Activated CD4-positive, alpha-beta T cell treated with anti-CD3 and anti-CD28 coated beads, Interleukin-2, amount 10 ng/mL, durations not matched to agents 24 days and 14 days (primary cell): ENCODE measurements around the gene MYLK4. TPM values are rescaled to one million over a fixed set of nuclear protein-coding genes. Genes with fewer than 3 reads are reported as not detected.
A peak's percentile ranks its signal among the peaks of the same experiment; 100 is the strongest.

Source experiments
- DNase-seq: peaks from one replicate; pipeline ENCODE4 v3.0.0; 2022
- H3K27ac Mint-ChIP-seq: one replicate; pipeline ENCODE4 v1.8.0; 2022; ENCODE audit warnings: mild to moderate bottlenecking, mixed read lengths
- H3K27me3 Mint-ChIP-seq: one replicate; pipeline ENCODE4 v1.8.0; 2022; ENCODE audit warnings: mixed read lengths
- H3K36me3 Mint-ChIP-seq: one replicate; pipeline ENCODE4 v1.8.0; 2022; ENCODE audit warnings: low read depth, mild to moderate bottlenecking, mixed read lengths
- H3K4me1 Mint-ChIP-seq: one replicate; pipeline ENCODE4 v1.8.0; 2021; ENCODE audit warnings: mixed read lengths
- H3K4me3 Mint-ChIP-seq: one replicate; pipeline ENCODE4 v1.8.0; 2022; ENCODE audit warnings: mild to moderate bottlenecking, moderate library complexity, mixed read lengths
- H3K9me3 Mint-ChIP-seq: one replicate; pipeline ENCODE4 v1.8.0; 2021; ENCODE audit warnings: mixed read lengths
- intact Hi-C: fragments of 100-400 bp; cut with micrococcal nuclease; formaldehyde crosslinking; loops from one replicate; pipeline ENCODE4 v1.15.1; 2023
- total RNA-seq: library from RNA; stranded (reverse); gene quantifications from 2 replicates; pipeline ENCODE4 v1.2.3, GENCODE V29; 2022

MYLK4 gene
- total RNA-seq, 1 donor from 2014 or later, result 0.14 TPM

- Mint-ChIP-seq H3K9me3 (no peaks in the 10 kb centered on the region), H3K4me3 (peak overlapping the region; percentile 76), H3K36me3 (no peaks in the 10 kb centered on the region), H3K4me1 (peaks cover 5% of the 10 kb centered on the region), H3K27me3 (peaks cover 39% of the 10 kb centered on the region), H3K27ac (no peak overlapping the region)
- intact Hi-C loops, result loop anchor here (1.0 to 10.0 kb wide), 6 partner anchors 186 to 1038 kb away; no protein-coding TSS in a partner anchor
- peak; percentile 95 for DNase-seq
Observed at GRCh38 chr6:2634139-2634964, 116.4 kb downstream of the MYLK4 start.

GRCh38 chr6:2633736-2634135, 117.0 kb downstream of the MYLK4 start:
- H3K9me3 Mint-ChIP-seq, result no peaks in the 10 kb centered on the region
- DNase-seq, result no peak
- intact Hi-C loops, result loop anchor here (1.0 to 10.0 kb wide), 6 partner anchors 185 to 1037 kb away; no protein-coding TSS in a partner anchor
- peak overlapping the region; percentile 47 for H3K4me3 Mint-ChIP-seq
- peaks cover 39% of the 10 kb centered on the region for H3K27me3 Mint-ChIP-seq
- H3K27ac Mint-ChIP-seq, result no peak overlapping the region
- H3K4me1 Mint-ChIP-seq, result peaks cover 5% of the 10 kb centered on the region
- no peaks in the 10 kb centered on the region for H3K36me3 Mint-ChIP-seq

- no peak for DNase-seq
- Mint-ChIP-seq H3K4me3 (no peak overlapping the region), H3K27ac (no peak overlapping the region), H3K36me3 (no peaks in the 10 kb centered on the region), H3K4me1 (peaks cover 5% of the 10 kb centered on the region), H3K9me3 (no peaks in the 10 kb centered on the region), H3K27me3 (peaks cover 42% of the 10 kb centered on the region)
- intact Hi-C loops, result loop anchor here (10.0 kb wide), 2 partner anchors 438 to 518 kb away; no protein-coding TSS in a partner anchor
Observed at GRCh38 chr6:2632976-2633584, 117.6 kb downstream of the MYLK4 start.

DNA sequence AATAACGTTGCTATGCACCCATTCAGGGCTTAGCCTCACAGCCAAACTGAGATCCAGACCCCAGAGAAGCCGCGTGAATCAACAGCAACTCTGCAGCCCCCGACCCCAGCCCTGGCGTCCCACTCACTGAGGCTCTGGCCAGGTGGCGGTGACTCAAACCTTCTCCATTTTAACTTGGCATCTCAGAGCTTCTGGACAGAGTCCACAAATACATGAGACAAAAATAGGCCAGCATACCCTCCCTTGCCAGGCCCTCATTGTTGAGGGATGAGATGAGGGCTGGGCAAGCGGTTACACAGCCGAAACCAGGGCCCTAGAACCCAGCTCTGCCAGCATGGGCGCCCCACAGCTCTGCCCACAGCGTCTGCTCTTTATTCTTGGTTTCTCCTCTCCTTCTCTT, 118.4 kb downstream of the MYLK4 start:
- Mint-ChIP-seq H3K4me3 (no peak overlapping the region), H3K9me3 (no peaks in the 10 kb centered on the region), H3K27ac (no peak overlapping the region), H3K27me3 (peaks cover 47% of the 10 kb centered on the region), H3K36me3 (no peaks in the 10 kb centered on the region), H3K4me1 (peaks cover 5% of the 10 kb centered on the region)
- DNase-seq, result no peak
- intact Hi-C loops, result loop anchor here (10.0 kb wide), 2 partner anchors 438 to 518 kb away; no protein-coding TSS in a partner anchor

DNA sequence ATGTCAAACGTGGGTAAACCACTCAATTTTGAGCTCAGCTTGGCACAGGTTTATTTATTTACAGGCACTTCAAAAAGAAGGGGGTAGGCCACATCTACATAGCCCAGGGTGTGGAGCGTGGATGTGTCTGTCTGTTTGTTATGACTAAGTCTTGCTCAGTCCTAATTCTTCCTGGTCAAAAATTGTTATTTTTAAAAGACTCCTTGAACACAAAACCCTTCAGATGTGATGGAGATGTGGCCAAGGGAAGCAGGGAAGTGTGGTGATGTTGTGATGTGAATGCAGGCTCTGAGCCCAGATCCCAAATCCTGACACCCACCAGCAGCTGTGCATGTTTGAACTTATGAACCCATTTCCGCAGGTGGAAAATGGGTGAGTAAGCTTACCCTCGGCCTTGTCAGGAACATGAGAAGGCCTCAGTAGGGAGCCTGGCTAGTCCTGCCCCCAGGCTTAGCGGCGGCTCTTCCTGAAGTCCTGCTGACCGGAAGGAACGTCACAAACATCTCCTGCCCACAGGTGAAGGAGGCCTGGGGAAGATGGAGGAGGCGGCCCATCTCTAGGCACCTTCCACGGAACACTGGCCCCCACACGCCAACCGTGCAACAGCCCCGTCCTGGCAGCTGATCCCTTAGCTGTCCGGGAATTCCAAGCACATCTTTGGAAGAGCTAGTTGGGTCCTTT, 119.7 kb downstream of the MYLK4 start:
- intact Hi-C loops, result loop anchor here (10.0 kb wide), 2 partner anchors 436 to 516 kb away; no protein-coding TSS in a partner anchor
- Mint-ChIP-seq H3K9me3 (no peaks in the 10 kb centered on the region), H3K27me3 (peaks cover 39% of the 10 kb centered on the region), H3K27ac (no peak overlapping the region), H3K36me3 (no peaks in the 10 kb centered on the region), H3K4me1 (peaks cover 5% of the 10 kb centered on the region), H3K4me3 (no peak overlapping the region)
- no peak for DNase-seq

- peaks cover 38% of the 10 kb centered on the region for H3K27me3 Mint-ChIP-seq
- H3K9me3 Mint-ChIP-seq, result no peaks in the 10 kb centered on the region
- DNase-seq, result no peak
- no peaks in the 10 kb centered on the region for H3K36me3 Mint-ChIP-seq
- H3K4me1 Mint-ChIP-seq, result peaks cover 5% of the 10 kb centered on the region
- H3K4me3 Mint-ChIP-seq, result no peak overlapping the region
- no peak overlapping the region for H3K27ac Mint-ChIP-seq
- intact Hi-C loops, result loop anchor here (10.0 kb wide), 2 partner anchors 436 to 516 kb away; no protein-coding TSS in a partner anchor
Observed at GRCh38 chr6:2630359-2630758, 120.4 kb downstream of the MYLK4 start.

DNA sequence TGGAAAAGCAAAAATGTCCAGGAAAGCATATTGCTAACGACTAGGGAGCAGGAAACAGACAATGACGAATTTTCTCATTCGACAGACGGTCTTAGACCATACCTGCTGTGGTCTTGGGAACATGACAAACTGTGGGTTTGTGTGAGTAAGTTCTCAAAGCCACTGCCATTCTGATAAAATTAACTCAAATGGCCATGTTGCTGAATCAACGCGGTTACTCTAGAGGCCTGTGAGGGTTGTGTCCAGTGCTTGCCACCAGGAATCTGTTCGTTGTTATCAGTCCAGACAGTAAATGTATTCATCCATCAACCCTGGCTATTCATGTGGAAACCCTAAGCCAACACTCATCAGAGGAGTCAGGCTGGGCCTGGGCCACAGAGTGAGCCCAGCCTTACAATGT, 124.3 kb downstream of the MYLK4 start:
- H3K9me3 Mint-ChIP-seq, result no peaks in the 10 kb centered on the region
- no peaks in the 10 kb centered on the region for H3K36me3 Mint-ChIP-seq
- no peak overlapping the region for H3K27ac Mint-ChIP-seq
- peaks cover 24% of the 10 kb centered on the region for H3K27me3 Mint-ChIP-seq
- DNase-seq, result no peak
- H3K4me1 Mint-ChIP-seq, result no peaks in the 10 kb centered on the region
- no peak overlapping the region for H3K4me3 Mint-ChIP-seq
- intact Hi-C loops, result no loop called here

- Mint-ChIP-seq H3K4me3 (no peak overlapping the region), H3K36me3 (no peaks in the 10 kb centered on the region), H3K4me1 (no peaks in the 10 kb centered on the region), H3K9me3 (no peaks in the 10 kb centered on the region), H3K27ac (no peak overlapping the region), H3K27me3 (peaks cover 20% of the 10 kb centered on the region)
- intact Hi-C loops, result no loop called here
- no peak for DNase-seq
Observed at GRCh38 chr6:2625581-2625980, 125.1 kb downstream of the MYLK4 start.

GRCh38 chr6:2624177-2624576, 126.5 kb downstream of the MYLK4 start:
- Mint-ChIP-seq H3K36me3 (no peaks in the 10 kb centered on the region), H3K27ac (no peak overlapping the region), H3K9me3 (no peaks in the 10 kb centered on the region), H3K4me1 (no peaks in the 10 kb centered on the region), H3K4me3 (no peak overlapping the region), H3K27me3 (peaks cover 26% of the 10 kb centered on the region)
- no peak for DNase-seq
- intact Hi-C loops, result no loop called here

- Mint-ChIP-seq H3K4me1 (no peaks in the 10 kb centered on the region), H3K36me3 (no peaks in the 10 kb centered on the region), H3K27me3 (peaks cover 23% of the 10 kb centered on the region), H3K4me3 (no peak overlapping the region), H3K27ac (no peak overlapping the region), H3K9me3 (no peaks in the 10 kb centered on the region)
- intact Hi-C loops, result no loop called here
- no peak for DNase-seq
Observed at GRCh38 chr6:2623295-2623694, 127.4 kb downstream of the MYLK4 start.

DNA sequence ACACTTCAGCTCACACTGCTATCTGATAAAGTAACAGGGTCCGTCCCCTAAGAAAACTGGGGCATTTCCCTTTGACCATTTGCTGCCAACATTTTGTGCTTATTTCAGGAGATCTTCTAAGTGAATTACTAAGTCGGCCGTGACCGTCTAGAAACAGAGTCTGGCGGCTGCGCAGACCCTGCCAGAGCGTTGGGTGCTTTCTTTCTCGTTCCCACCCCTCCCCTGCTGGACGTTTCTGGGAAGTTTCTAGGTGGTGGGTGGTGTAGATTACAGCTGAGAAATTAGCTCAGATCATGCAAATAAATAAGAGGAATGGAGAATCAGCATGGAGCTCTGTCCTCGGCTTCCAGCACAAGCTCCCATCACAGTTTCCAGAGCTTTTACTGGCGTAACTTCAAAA, 128.1 kb downstream of the MYLK4 start:
- no peak overlapping the region for H3K4me3 Mint-ChIP-seq
- H3K4me1 Mint-ChIP-seq, result no peaks in the 10 kb centered on the region
- no peak overlapping the region for H3K27ac Mint-ChIP-seq
- intact Hi-C loops, result no loop called here
- DNase-seq, result no peak
- no peaks in the 10 kb centered on the region for H3K36me3 Mint-ChIP-seq
- H3K27me3 Mint-ChIP-seq, result peaks cover 21% of the 10 kb centered on the region
- no peaks in the 10 kb centered on the region for H3K9me3 Mint-ChIP-seq

- H3K4me3 Mint-ChIP-seq, result no peak overlapping the region
- H3K9me3 Mint-ChIP-seq, result no peaks in the 10 kb centered on the region
- H3K27me3 Mint-ChIP-seq, result peaks cover 20% of the 10 kb centered on the region
- DNase-seq, result no peak
- no peaks in the 10 kb centered on the region for H3K4me1 Mint-ChIP-seq
- H3K27ac Mint-ChIP-seq, result no peak overlapping the region
- intact Hi-C loops, result no loop called here
- no peaks in the 10 kb centered on the region for H3K36me3 Mint-ChIP-seq
Observed at GRCh38 chr6:2619651-2620050, 131.1 kb downstream of the MYLK4 start.

- no peaks in the 10 kb centered on the region for H3K36me3 Mint-ChIP-seq
- no peaks in the 10 kb centered on the region for H3K4me1 Mint-ChIP-seq
- peaks cover 4% of the 10 kb centered on the region for H3K9me3 Mint-ChIP-seq
- intact Hi-C loops, result no loop called here
- H3K27me3 Mint-ChIP-seq, result peaks cover 29% of the 10 kb centered on the region
- no peak overlapping the region for H3K27ac Mint-ChIP-seq
- H3K4me3 Mint-ChIP-seq, result no peak overlapping the region
- no peak for DNase-seq
Observed at GRCh38 chr6:2617729-2618128, 133.0 kb downstream of the MYLK4 start.

DNA sequence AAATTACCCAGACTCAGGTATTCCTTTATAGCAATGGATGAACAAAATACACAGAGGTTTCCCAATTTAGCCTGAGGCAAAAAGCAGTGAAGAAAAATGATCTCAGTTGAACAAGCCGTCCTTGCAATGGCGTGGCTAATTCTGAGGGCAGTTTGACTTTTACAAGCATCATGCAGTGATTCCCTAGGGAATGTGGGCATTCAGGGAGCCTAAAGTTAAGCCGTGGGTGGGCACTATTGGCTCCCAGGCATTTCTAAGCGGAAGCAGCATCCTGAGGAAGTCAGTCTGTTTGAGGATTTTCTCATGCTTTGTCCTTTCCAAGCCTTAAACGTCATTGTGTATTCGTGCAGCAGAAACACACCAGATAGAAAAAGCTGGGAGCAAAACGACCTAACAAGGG, 133.9 kb downstream of the MYLK4 start:
- intact Hi-C loops, result no loop called here
- Mint-ChIP-seq H3K4me1 (no peaks in the 10 kb centered on the region), H3K36me3 (no peaks in the 10 kb centered on the region), H3K27ac (no peak overlapping the region), H3K9me3 (peaks cover 4% of the 10 kb centered on the region), H3K27me3 (peaks cover 34% of the 10 kb centered on the region), H3K4me3 (no peak overlapping the region)
- no peak for DNase-seq
